Neural progenitor cell (in vitro differentiated cells): Measurements from ENCODE around the gene PSME3IP1.

Experiments used
- EZH2 ChIP-seq: fragments of 200-600 bp; sonication (generic); IDR thresholded peaks from 2 replicates; pipeline ENCODE4 v1.6.1; 2017; ENCODE audit warnings: antibody characterized with exemption, mild to moderate bottlenecking, moderate library complexity
- TF ChIP-seq, protein P1 (sequence below): fragments of 200-600 bp; sonication (generic); IDR thresholded peaks from 2 replicates; pipeline ENCODE4 v1.5.1; 2017; ENCODE audit warnings: antibody characterized with exemption, mild to moderate bottlenecking

- TF ChIP-seq, protein P1, sequence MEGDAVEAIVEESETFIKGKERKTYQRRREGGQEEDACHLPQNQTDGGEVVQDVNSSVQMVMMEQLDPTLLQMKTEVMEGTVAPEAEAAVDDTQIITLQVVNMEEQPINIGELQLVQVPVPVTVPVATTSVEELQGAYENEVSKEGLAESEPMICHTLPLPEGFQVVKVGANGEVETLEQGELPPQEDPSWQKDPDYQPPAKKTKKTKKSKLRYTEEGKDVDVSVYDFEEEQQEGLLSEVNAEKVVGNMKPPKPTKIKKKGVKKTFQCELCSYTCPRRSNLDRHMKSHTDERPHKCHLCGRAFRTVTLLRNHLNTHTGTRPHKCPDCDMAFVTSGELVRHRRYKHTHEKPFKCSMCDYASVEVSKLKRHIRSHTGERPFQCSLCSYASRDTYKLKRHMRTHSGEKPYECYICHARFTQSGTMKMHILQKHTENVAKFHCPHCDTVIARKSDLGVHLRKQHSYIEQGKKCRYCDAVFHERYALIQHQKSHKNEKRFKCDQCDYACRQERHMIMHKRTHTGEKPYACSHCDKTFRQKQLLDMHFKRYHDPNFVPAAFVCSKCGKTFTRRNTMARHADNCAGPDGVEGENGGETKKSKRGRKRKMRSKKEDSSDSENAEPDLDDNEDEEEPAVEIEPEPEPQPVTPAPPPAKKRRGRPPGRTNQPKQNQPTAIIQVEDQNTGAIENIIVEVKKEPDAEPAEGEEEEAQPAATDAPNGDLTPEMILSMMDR, result no peak
- TF ChIP-seq EZH2, result no peak
Observed at GRCh38 chr16:57165483-57165882, 20.4 kb downstream of the PSME3IP1 start.
